ENCODE data around the gene AIF1L. TPM values are rescaled to one million over a fixed set of nuclear protein-coding genes. Genes with fewer than 3 reads are reported as not detected.
"Not testable (repeated sequence)": the region's sequence is repeated elsewhere in the genome, so short reads cannot be mapped to it uniquely, and the experiment has no call there.

The AIF1L gene
- total RNA-seq, 1 donor from 2014 or later, result 75.4 TPM

DNA sequence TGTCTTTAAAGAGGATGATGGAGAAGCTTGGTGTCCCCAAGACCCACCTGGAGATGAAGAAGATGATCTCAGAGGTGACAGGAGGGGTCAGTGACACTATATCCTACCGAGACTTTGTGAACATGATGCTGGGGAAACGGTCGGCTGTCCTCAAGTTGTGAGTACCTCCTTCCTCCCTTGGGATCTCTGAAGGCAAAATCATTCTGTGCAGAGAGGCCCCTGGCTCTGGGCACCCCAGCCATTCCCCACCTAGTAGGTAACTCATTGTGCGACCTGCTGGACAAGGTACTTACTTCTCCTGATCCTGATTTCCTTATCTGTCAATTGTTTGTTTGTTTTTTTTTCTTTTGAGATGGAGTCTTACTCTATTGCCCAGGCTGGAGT, 21.4 kb downstream of the AIF1L start:
- no peak for DNase-seq (ENCODE audit: low read depth)

DNA sequence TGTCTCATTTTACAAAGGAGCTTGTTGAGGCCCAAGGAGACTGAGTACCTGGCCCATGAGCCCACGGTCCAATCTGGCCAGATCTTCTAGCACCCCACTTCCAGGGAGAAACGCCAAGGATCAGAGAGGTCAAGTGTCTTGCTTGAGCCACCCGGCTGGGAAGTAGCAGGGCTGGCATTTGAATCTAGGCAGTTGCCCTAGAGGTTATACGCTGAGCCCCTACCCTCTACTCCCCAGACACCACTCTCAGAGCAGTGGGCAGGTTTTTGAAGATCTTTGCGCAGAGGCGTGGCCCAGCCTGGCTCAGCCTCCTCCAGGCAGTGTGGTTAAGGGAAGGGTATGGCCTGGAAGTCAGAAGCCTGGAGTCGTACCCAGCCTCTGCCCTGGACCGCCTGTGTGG, 23.3 kb downstream of the AIF1L start:
- no peak for DNase-seq (ENCODE audit: low read depth)

DNA sequence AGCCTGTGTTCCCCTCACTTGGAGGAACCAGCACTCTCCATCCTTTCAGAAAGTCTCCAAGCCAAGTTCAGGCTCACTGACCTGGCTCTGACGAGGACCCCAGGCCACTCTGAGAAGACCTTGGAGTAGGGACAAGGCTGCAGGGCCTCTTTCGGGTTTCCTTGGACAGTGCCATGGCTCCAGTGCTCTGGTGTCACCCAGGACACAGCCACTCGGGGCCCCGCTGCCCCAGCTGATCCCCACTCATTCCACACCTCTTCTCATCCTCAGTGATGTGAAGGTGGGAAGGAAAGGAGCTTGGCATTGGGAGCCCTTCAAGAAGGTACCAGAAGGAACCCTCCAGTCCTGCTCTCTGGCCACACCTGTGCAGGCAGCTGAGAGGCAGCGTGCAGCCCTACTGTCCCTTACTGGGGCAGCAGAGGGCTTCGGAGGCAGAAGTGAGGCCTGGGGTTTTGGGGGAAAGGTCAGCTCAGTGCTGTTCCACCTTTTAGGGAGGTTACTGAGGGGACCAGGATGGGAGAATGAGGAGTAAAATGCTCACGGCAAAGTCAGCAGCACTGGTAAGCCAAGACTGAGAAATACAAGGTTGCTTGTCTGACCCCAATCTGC, 24.4 kb downstream of the AIF1L start:
- no peak for DNase-seq (ENCODE audit: low read depth)

- DNase-seq (ENCODE audit: low read depth), result no peak
These were observed 25.0 kb downstream of the AIF1L start for GRCh38 chr9:131121346-131121745.

GRCh38 chr9:131122158-131122557, 25.8 kb downstream of the AIF1L start:
- no peak for DNase-seq (ENCODE audit: low read depth)

DNA sequence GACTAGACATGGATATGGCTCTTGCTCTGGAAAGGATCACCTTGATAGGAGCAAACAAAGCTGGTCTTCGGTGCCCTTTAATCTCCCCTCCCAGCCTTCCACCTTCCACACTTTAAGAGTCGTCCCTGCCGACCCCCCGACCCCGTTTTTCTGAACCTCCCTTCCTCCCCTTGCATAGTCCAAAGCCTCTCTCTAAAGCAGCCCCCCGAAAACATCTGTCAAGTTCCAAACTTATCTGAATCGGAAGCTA, 28.6 kb downstream of the AIF1L start:
- DNase-seq (ENCODE audit: low read depth), result no peak

GRCh38 chr9:131125288-131126058, 29.1 kb downstream of the AIF1L start, which contains the start of gene NUP214:
Gene NUP214, plus strand, starts transcription at chr9:131125586. Its CDS starts 119 bp downstream, at chr9:131125705.
- peak; percentile 98 for DNase-seq (ENCODE audit: low read depth)

DNA sequence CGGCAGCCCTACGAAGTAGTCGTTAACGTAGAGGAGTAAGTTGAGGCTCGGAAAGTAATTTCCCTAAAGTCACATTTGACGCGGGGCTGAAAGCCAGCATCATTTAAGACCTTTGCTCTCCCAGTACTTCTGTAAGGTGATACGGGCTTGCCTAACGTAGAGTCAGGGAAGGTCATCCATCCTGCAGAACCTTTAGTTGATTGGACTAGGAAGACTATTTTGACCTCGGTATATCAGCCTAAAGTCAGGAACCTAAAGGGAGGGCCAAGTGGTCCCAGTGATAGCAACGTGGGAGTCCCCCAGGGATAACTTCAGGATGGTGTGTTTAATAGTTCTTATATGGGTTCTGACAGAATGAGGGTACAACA, 29.7 kb downstream of the AIF1L start:
- DNase-seq (ENCODE audit: low read depth), result no peak

DNA sequence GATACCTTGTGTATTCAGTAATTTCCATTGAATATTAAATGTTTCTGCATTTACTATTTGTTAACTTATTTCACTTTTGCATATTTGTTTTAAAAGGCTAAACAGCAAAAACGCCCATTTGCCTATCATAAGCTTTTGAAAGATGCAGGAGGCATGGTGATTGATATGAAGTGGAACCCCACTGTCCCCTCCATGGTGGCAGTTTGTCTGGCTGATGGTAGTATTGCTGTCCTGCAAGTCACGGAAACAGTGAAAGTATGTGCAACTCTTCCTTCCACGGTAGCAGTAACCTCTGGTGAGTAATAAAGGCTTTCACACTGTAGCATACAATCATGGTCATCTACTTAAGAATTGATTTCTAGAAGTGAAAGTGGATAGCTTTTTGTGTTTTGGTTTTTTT, 32.9 kb downstream of the AIF1L start:
- no peak for DNase-seq (ENCODE audit: low read depth)

- DNase-seq (ENCODE audit: low read depth), result no peak
These were observed 42.3 kb downstream of the AIF1L start for GRCh38 chr9:131138676-131139075.

- no peak for DNase-seq (ENCODE audit: low read depth)
These were observed 43.8 kb downstream of the AIF1L start for GRCh38 chr9:131140112-131140511.

DNA sequence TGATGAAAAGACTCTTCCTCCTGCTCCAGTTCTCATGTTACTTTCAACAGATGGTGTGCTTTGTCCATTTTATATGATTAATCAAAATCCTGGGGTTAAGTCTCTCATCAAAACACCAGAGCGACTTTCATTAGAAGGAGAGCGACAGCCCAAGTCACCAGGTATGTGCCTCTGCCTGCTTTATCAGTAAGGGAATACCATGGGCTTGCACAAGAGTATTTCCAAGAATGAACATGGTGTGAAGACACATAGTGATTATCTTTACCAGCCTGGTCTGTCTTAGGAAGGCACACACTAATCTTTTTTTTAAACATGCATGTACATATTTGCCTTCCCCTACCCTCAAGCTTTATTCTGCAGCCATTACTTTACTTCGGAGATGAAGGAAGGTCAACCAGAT, 44.2 kb downstream of the AIF1L start:
- DNase-seq (ENCODE audit: low read depth), result no peak

DNA sequence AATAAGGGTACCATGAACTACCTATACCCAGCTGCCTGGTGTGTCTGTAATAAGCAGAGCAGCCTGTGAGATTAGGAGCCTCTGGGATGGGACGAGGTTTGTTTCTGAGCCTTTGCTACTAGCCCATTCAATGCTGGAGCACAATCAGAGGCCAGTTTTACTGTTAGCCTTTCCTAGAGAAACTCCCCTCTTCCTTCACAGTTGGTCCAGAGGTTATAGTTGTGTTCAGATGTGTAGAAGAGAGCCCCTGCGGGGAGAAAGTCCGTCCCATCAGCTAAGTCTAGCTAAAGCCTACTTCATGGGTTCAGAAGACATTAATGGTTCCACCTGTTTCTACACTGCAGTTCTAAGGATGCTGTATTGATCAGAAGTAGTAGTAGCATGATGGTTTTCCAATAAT, 45.8 kb downstream of the AIF1L start:
- DNase-seq (ENCODE audit: low read depth), result no peak

GRCh38 chr9:131144201-131144600, 47.9 kb downstream of the AIF1L start:
- DNase-seq (ENCODE audit: low read depth), result no peak

- no peak for DNase-seq (ENCODE audit: low read depth)
These were observed 48.9 kb downstream of the AIF1L start for GRCh38 chr9:131145245-131145644.

GRCh38 chr9:131146186-131146585, 49.9 kb downstream of the AIF1L start:
- no peak for DNase-seq (ENCODE audit: low read depth)

DNA sequence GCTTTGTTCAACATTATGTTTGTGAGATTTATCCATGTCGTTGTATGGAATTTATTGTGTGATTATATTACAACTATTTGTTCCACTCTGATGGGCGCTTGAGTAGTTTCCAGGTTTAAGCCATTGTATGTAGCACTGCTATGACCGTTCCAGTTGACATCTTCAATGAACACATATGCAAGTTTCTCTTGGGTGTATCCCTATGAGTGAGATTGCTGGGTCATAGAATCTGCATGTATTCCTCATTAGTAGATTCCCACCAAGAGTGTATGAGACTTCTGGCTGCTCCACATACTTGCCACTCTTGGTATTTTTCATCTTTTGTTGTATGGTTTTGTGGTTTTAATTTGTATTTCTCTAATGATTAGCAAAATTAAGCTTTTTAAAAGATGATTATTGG, 51.9 kb downstream of the AIF1L start:
- DNase-seq (ENCODE audit: low read depth), result no peak

DNA sequence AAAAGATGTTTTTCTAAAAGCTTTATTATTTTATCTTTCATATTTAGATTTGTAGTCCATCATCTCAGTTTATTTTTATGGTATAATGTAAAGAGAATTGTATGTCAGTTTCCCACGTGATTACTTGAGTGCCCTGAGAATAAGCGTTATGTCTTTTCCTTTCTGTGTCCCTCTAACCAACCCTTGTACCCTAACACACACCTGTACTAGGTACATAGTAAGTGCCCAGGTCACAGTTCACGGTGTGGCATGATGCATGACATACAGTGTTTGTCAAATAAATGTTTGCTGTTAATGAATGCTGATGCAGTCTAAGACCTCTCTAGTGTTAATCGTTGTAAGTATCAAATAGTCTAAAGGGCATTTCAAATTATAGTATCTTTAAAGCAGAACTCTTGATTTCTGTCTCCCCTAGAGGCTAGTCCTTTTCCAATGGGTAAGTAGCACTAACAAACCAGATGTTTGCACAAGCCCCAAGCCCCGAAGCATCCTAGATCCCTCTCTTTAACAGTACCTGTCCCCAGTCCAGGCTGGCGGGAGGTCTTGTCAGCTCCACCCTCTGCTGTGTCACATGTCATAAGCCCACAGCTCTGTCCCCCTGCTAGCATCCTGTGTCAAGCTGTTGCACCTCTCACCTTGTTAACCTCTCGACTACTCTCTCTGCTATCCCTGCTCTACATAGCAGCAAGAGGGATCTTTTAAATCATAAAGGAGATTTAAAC, 52.8 kb downstream of the AIF1L start:
- no peak for DNase-seq (ENCODE audit: low read depth)

GRCh38 chr9:131149688-131150053, 53.3 kb downstream of the AIF1L start:
- DNase-seq (ENCODE audit: low read depth), result no peak

GRCh38 chr9:131153595-131153994, 57.3 kb downstream of the AIF1L start:
- DNase-seq (ENCODE audit: low read depth), result no peak

DNA sequence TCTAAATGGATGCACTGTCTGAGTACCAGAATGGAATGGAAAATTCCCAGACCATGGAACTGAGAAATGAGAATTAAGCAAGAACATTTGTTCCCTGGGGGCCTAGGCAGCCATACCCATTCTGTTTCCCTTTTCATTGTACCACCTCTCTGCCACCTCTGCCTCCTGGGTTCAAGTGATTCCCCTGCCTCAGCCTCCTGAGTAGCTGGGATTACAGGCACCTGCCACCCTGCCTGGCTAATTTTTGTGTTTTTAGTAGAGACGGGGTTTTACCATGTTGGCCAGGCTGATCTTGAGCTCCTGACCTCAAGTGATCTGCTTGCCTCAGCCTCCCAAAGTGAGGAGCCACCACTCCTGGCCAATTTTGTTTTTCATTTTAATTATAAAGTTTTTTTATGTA, 62.3 kb downstream of the AIF1L start:
- not testable (repeated sequence) for DNase-seq (ENCODE audit: low read depth)

GRCh38 chr9:131160416-131161112, 64.2 kb downstream of the AIF1L start:
- peak; percentile 5 for DNase-seq (ENCODE audit: low read depth)
